GM21367 (cell line): ENCODE results near the gene PROK2.

ENCODE experiments used
- ATAC-seq: cut with Tn5 transposase; IDR thresholded peaks from one replicate; pipeline ENCODE4 v1.9.1; 2021; ENCODE audit not compliant: unreplicated experiment

Gene PROK2

DNA sequence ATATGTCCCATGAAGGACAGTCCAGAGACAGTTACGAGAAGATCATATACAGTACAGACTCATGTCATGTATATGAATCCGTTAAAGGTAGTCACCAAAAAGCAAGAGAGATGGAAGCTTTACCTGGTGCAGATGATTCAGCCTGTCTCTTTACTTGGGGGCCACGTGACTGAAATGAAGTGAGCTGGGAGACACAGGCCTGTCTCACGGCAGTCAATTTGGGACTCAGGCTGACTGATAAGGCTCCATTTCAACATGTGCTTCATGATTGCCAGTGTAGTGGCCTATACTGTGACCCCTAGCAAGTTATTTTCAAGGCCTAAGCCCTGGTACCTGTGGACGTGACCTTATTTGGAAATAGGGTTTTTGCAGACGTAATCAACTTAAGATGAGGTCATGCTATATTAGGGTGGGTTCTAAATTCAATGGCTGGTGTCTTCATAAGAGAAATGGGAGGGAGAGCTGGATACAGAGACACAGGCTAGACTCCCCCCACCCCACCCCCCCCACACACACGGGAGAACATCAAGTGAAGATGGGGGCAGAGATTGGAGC is 3.0 kb upstream of the PROK2 start:
- no peak for ATAC-seq

- no peak for ATAC-seq
These were observed 1.6 kb upstream of the PROK2 start for GRCh38 chr3:71786551-71786950.

GRCh38 chr3:71786217-71786549 is 1.2 kb upstream of the PROK2 start:
- no peak for ATAC-seq

- no peak for ATAC-seq
These were observed 726 bp upstream of the PROK2 start for GRCh38 chr3:71785532-71786216.

DNA sequence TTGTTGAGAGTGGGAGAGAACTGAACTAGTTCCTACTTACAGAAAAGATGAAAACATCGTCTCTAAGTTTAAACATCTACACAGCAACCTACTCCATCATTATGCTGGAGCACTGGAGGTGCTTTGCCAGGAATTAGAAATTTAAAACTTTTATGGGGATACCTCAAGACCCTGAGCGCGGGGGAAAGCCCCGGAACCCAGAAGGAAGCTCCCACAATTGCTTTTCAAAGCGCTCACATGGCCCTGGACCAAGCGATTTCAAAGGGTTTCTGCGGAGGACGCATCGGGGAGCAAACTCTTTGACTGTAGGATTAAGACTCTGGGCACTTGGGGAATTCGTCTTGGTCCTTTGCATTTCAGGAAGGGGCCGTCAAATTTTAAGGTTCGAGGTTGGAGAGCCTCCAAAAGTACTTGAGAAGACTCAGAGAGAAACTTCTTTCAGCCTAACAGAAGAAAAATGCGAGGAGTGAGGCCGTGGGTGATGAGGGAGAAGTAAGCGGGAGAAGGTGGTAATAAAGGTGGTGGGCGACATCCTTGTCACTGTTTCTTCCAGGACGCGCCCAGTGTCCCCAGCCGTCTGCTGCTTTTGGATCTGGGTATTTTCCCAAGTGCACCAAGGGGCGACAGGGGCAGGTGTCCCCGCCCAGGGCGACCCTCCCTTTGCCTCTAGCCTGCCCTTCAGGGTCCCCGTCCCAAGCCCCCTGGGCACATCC is 591 bp downstream of the PROK2 start:
- no peak for ATAC-seq

DNA sequence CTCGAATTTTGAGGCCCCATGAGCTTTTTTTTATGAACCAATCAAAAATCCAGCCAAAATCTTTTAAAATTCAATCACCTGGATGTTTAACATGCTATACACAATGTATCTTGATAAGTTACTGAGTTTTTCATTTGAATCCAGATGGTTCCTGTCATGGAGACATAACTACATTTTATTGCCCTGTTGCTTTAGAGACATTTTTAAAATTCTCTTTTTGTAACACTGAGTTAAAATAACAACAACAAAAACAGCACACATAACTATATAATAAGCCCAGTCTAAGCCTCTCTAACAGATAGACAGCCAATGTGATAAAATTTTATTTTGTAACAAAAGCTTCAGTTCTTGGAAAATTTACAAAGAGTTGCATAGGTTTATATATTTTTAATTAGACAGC is 1.8 kb downstream of the PROK2 start:
- ATAC-seq: no peak

DNA sequence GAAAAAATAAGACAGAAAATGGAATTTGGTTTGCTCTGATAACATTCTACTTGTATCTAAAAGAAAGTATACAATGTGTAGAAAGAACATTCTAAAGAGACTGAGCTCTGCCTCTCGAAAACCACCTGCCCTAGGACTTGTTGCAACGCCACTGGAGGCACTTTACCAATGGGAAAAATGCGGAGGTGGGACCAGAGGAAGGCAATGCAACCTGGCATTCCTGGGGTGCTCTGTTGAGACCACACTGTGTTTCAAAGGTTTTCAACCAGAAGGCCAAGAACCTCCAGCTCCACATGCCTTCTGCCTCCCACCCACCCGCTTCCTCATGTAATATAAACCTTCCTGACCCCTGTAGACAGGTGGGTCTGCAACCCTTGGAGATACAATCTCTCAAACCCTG is 4.5 kb downstream of the PROK2 start:
- no peak for ATAC-seq

DNA sequence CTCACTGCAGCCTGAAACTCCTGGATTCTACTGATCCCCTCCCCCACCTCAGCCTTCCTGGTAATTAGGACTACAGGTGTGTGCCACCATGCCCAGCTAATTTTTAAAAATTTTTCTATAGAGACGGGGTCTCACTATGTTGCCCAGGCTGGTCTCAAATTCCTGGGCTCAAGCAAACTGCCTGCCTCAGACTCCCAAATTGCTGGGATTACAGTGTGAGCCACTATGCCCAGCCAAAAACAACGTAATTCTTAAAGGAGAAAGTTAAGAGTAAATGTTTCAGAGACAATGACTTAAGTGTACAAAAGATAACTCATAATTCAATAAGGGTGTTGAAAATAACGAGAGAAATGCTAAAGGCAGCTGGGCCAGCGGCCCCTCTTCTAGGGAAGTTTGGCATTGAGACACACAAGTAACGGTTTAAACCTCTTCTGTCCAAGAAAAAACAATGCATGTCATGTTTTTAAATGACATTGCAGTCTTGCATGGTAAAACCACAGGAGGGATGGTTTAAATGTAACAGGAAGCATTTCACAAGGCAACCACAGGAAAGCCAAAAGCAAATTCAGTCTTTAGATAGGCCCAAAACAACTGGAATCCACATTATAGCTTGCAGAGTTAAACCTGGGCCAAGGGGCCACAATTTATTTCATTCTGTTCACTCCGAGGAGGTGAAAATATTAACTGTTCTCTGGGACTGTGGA is 5.1 kb downstream of the PROK2 start:
- ATAC-seq: no peak

- ATAC-seq: no peak
These were observed 6.6 kb downstream of the PROK2 start for GRCh38 chr3:71778353-71778752.

- no peak for ATAC-seq
These were observed 8.4 kb downstream of the PROK2 start for GRCh38 chr3:71776538-71776937.

- ATAC-seq: no peak
These were observed 13.1 kb downstream of the PROK2 start for GRCh38 chr3:71771884-71772283.

DNA sequence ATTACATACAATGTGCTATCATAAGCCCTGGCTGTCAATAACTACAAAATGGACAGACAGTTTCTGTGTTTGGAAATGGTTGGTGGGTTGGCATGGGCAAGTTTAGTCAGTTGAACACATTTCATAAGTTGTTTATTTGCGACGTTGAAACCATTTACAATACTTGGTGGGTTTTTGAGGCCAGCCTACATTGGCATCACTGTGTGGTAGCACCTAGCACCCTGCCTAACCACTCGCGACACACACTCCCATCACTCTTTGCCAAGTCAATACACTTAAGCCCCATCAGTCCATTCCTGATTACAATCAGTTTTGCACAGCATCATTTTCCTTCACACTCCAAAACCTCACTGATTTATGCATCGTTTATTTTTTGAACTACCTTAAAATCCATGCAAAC is 13.8 kb downstream of the PROK2 start:
- ATAC-seq: no peak

DNA sequence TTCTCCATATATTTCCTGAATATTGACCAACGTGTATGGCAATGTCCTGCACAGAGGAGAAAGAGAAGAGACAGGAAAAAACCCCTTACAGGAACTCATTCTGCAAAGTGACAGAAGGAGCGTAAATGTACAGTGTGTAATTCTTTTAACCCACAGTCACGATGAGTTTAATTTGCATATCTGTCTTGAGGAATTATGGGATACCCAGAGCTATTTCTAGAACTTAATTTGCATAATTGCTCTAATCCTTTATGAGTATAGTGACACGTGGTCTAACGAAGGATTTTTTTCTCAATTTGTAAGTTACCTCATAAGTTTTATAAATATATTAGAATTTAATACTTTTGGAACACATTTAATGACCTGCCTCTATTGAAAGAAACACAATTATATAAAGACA is 21.5 kb downstream of the PROK2 start:
- no peak for ATAC-seq

DNA sequence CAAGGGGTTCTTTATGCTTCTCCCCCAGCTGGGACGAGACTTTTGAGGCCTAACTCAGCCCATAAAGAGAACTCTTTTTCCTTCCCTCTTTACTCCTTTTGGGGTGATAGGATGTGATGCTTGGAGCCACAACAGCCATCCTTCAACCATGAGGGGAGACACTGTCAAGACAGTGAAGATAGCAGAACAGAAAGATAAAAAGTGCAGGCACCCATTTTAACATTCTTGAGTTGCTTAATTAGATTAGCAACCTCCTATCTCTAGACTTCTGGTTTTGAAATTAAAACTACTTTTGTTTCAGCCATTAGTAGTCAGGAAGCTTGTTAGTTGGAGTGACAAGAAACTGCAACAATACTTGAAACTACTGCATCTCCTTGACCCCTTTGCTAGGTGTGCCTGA is 24.8 kb downstream of the PROK2 start:
- ATAC-seq: no peak

DNA sequence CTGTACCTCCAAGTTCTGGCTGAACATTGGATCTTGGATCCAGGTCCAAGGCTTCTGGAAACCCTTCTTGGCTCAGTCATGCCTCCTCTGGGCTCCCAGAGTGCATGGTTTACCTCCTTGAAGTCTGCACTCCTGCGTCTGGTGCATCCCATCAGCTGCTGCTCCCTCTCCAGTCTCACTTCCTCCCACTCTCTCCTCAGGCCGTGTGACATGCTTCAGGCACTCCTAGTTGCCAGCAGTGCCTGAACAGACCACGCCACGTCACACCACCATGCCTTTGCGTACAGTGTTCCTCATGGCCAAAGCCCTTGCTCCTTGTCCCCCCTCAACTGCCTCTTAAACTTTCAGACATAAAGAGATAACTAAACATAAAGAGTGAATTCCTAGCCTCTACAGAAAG is 25.5 kb downstream of the PROK2 start:
- ATAC-seq: no peak

- no peak for ATAC-seq
These were observed 26.9 kb downstream of the PROK2 start for GRCh38 chr3:71758091-71758490.

GRCh38 chr3:71754610-71755253 is 30.2 kb downstream of the PROK2 start:
- no peak for ATAC-seq

GRCh38 chr3:71753701-71754609 is 31.0 kb downstream of the PROK2 start, which contains the start of gene GPR27:
Gene GPR27, plus strand, starts transcription at chr3:71753855. Its CDS starts 195 bp downstream, at chr3:71754050.
- no peak for ATAC-seq

DNA sequence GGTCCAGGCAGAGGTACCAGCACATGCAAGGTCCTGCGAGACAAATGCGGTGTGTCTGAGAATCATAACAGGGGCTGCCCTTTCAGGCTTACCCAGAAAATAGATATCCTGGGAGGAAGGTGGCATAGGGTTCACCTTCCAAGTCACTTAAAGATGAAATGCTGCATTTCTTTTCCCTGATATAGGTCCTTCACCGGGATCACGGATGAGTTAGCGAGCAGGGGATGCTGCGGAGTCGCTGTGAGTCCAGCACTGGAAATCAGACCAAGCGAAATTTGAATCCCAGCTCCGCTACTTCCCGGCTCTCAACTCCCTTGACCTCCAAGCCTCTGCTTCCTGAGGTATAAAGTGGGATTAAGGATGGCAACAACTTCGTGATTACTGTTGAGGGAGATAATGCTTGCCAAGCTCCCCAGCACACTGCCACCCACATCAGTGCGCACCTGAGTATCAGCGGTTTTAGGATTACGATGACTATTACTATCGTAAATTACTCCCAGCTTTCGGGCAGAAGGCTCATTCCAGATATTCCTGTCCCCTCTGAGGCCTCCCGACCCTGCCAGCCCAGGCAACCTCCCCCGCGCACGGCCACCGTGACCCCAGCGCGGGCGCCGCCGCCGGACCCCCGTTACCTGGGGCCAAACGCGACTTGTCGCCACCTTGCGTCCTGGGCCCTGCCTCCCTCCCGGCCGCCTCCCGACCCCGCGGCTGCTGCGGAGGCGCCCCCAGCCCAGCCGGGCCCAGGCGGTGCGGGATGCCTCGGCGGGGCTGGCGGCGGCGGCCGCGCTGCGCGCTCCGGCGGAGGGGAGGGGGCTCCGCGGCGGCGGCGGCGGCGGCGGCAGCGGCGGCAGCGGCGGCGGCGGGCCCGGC is 31.9 kb downstream of the PROK2 start:
- ATAC-seq: no peak
